AG09309 (cell line): ENCODE results near the gene GDPD3.
"Not testable (repeated sequence)": the region's sequence is repeated elsewhere in the genome, so short reads cannot be mapped to it uniquely, and the experiment has no call there.

ENCODE experiments used
- DNase-seq: peaks from one replicate; pipeline ENCODE4 v3.0.0-alpha.2; 2010; ENCODE audit warnings: low read depth
- H3K4me3 ChIP-seq: 2 replicates; pipeline ENCODE4 v1.5.1; 2011; ENCODE audit warnings: mild to moderate bottlenecking, low read depth, low read length, moderate library complexity; ENCODE audit not compliant: control insufficient read depth
- TF ChIP-seq, protein P1 (sequence below): IDR thresholded peaks from 2 replicates; pipeline ENCODE4 v1.5.1; 2011; ENCODE audit warnings: mild to moderate bottlenecking, low read depth, low read length, inconsistent platforms; ENCODE audit not compliant: insufficient read depth, control insufficient read depth; ENCODE audit errors: missing control alignments

The GDPD3 gene

DNA sequence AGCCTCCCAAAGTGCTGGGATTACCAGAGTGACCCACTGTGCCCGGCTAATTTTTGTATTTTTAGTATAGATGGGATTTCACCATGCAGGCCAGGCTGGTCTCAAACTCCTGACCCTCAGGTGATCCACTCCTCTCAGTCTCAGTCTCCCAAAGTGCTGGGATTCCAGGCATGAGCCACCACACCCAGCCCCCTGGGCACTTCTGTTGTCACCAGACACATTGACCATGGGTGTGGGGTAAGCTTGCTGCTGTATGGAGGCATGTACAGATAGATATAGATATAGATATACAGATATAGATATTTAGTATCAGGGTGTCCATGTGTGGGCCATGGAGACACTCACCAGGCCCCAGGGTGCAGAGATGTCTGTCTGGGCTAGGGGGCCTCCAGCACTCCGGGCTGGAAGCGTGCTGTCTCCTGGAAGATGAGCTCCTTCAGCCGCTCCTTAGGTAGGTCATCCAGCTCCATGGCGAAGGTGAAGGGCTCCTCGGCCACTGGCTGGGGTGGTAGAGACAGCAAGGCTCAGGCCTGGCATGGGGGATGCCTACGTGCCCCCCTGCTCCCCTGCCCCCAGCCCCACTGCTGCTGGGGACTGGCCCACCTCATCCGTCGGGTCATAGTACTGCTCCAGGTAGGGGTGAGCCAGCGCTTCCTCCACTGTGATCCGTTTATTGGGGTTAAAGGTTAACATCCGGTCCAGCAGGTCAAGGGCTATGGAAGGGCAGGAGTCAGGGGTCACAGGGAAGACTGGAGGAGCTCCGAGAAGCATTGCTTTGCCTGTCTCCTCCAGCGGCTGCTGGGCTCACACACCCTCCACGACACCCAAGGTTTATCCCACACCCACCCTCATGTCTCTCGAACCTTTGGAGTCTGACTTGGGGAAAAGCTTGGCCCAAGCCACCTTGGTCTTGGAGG, 3.2 kb upstream of the GDPD3 start:
- no peak for DNase-seq
- no peak overlapping the region for H3K4me3 ChIP-seq
- TF ChIP-seq, protein P1, sequence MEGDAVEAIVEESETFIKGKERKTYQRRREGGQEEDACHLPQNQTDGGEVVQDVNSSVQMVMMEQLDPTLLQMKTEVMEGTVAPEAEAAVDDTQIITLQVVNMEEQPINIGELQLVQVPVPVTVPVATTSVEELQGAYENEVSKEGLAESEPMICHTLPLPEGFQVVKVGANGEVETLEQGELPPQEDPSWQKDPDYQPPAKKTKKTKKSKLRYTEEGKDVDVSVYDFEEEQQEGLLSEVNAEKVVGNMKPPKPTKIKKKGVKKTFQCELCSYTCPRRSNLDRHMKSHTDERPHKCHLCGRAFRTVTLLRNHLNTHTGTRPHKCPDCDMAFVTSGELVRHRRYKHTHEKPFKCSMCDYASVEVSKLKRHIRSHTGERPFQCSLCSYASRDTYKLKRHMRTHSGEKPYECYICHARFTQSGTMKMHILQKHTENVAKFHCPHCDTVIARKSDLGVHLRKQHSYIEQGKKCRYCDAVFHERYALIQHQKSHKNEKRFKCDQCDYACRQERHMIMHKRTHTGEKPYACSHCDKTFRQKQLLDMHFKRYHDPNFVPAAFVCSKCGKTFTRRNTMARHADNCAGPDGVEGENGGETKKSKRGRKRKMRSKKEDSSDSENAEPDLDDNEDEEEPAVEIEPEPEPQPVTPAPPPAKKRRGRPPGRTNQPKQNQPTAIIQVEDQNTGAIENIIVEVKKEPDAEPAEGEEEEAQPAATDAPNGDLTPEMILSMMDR = no peak

DNA sequence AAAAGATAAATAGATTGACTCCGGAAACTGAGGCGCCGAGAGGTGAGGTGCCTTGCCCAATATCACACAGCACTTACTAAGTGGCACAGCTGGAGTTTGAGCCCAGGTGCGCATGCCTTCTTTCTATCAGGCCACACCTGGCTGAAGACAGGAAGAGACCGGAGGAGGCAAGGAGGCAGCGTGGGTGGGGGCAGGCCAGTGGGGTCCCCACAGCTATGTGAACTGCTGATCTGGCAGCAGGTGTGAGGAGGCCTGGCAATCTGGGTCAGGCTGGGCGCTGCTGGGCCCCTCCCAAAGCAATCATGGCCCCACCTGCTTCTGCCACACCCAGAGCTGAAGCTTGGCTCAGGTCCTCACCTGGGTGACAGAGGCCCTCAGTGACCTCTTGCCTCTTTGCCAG, 1.9 kb upstream of the GDPD3 start:
- TF ChIP-seq, protein P1 = no peak
- no peak overlapping the region for H3K4me3 ChIP-seq
- no peak for DNase-seq

DNA sequence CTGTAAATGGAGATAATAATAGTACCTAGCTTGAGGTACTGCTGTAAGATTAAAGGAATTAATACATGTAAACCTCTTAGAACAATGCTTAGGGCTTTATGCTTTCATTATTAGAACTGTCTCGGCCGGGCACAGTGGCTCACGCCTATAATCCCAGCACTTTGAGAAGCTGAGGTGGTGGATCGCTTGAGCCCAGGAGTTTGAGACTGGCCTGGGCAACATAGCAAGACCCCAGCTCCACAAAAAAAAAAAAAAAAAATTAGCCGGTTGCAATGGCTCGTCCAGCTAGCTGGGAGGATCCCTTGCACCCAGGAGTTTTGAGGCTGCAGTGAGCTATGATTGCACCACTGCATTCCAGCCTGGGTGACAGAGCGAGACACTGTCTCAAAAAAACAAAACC, 1.5 kb upstream of the GDPD3 start:
- DNase-seq, H3K4me3 ChIP-seq: not testable (repeated sequence)

DNA sequence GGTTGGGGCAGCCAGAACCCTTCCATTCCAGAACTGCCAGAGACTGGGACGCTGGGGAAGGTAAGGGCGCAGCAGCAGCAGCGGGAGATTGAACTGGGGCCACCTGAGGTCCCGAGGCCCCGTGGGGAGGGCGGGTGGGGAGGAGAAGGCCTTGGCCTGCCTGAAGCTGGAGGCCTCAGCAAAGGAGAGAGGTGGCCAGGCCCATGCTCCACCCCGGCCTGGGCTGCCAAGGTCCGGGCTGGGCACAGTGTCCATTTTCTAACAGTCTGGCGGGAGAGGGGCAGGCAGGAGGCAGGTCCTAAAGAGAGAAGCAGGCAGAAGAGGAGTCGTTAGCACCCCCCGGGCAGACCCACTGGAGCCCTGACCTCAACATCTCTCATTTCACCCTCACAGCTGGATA, 1.1 kb upstream of the GDPD3 start:
- no peak overlapping the region for H3K4me3 ChIP-seq
- TF ChIP-seq, protein P1 = no peak
- no peak for DNase-seq

DNA sequence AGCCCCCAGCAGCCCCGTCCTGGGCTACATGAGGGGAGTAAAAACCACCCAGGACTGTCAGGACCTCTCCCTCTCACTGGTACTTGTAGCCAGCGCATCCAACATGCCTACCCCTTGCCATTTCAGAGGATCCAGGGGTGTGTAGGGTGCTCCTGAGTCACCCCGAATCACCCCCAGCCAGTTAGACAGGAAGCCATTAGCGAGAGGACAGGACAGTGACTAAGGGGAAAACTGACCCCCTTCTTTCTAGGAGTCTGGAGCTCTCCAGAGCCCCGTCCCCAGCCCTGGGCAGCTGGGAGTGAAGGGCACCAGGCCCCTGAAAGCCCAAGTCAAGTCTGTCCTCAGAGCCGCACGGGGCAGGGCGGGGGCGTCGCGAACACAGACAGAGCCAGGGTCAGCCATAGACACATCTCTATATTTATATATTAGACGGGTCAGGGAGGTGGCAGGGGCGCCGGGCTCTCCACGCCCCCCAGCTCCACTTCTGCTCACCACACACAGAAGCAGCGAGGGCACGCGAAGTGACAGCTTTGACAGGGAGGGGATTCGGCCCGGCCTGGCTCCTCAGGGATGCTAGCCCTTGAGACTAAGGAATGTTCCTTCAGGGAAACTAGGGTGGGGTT, 485 bp upstream of the GDPD3 start:
- H3K4me3 ChIP-seq = no peak overlapping the region
- DNase-seq = no peak
- TF ChIP-seq, protein P1 = no peak

DNA sequence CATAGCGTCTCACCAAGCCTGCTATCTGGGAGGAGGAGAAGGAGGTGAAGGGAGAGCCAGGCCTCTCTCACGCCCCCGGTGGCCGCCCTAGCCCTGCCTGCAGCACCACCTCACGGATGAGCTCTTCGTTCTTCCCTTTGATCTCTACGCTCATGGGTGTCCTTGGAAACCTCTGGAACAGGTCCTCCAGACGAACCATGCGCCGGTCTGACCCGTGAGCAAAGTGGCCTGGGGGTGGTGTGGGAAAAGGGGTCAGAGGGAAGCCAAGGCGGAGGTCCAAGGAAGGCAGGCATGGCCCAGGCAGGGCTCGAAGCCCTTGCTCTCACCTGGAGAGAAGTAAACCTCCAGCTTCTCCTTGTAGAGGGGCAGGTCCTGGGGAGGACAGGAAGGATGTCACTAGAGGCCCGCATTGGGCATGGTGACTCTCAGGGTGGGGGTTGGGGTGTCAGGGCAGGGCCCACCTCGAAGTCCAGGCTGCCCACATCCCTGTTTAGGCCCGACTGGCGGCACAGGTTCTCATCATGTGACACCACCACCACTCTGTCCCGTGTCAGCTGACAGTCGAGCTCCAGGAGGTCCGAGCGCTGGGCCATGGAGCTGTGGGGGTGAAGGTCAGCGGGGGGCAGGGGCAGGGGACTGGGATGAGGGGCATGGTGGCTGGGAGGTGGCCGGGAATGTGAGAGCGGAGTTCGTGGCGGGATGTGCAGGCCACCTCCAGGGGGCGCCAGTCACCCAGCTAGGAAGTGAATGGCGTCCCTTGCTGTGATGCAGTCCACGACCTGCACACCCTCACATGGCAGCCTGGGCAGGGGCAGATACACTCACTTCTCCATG, 923 bp downstream of the GDPD3 start:
- TF ChIP-seq, protein P1 = peak; percentile 81
- DNase-seq = no peak

DNA sequence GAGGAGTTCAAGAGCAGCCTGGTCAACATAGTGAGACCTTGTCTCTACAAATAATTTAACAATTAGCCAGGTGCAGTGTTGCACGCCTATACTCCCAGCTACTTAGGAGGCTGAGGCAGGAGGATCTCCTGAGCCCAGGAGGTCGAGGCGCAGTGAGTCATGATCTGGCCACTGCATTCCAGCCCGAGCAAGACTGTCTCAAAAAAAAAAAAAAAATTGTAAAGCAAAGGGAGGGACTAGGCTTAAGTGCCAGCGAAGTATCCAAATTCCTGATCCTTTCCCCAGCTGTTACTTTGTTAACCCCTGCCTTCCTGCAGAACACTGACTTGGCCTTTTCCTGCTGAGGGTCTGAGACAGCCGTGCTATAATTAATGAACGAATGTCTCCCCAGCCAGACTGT, 2.7 kb downstream of the GDPD3 start:
- TF ChIP-seq, protein P1 = no peak
- no peak for DNase-seq
- no peak overlapping the region for H3K4me3 ChIP-seq

More for the DNA sequence above, 923 bp downstream of the GDPD3 start:
- H3K4me3 ChIP-seq = no peak overlapping the region
